ENCODE measurements around the gene DEPP1.

DEPP1 gene

GRCh38 chr10:44971434-44971833, 7.2 kb downstream of the DEPP1 start:
- no peak for TF ChIP-seq CTCF (IDR thresholded peaks at IDR 0.05; ENCODE audit: borderline replicate concordance, control extremely low read depth, extremely low read depth, insufficient read depth, missing control alignments)
- no peak for DNase-seq (ENCODE audit: low spot score)
- in situ Hi-C loops (cut with MboI; ENCODE audit: low sequenced_read_pairs, unreplicated experiment) = loop anchor here (10.0 kb wide), 1 partner anchor 47 kb away; no protein-coding TSS in a partner anchor

GRCh38 chr10:44970812-44971395, 7.7 kb downstream of the DEPP1 start:
- in situ Hi-C loops (cut with MboI; ENCODE audit: low sequenced_read_pairs, unreplicated experiment) = loop anchor here (10.0 kb wide), 1 partner anchor 46 kb away; no protein-coding TSS in a partner anchor
- no peak for TF ChIP-seq CTCF (IDR thresholded peaks at IDR 0.05; ENCODE audit: borderline replicate concordance, control extremely low read depth, extremely low read depth, insufficient read depth, missing control alignments)

GRCh38 chr10:44969854-44970253, 8.8 kb downstream of the DEPP1 start:
- no peak for TF ChIP-seq CTCF (IDR thresholded peaks at IDR 0.05; ENCODE audit: borderline replicate concordance, control extremely low read depth, extremely low read depth, insufficient read depth, missing control alignments)
- in situ Hi-C loops (cut with MboI; ENCODE audit: low sequenced_read_pairs, unreplicated experiment) = loop anchor here (10.0 kb wide), 1 partner anchor 45 kb away; no protein-coding TSS in a partner anchor
- no peak for DNase-seq (ENCODE audit: low spot score)

More at GRCh38 chr10:44970812-44971395, 7.7 kb downstream of the DEPP1 start:
- DNase-seq (ENCODE audit: low spot score) = no peak

DNA sequence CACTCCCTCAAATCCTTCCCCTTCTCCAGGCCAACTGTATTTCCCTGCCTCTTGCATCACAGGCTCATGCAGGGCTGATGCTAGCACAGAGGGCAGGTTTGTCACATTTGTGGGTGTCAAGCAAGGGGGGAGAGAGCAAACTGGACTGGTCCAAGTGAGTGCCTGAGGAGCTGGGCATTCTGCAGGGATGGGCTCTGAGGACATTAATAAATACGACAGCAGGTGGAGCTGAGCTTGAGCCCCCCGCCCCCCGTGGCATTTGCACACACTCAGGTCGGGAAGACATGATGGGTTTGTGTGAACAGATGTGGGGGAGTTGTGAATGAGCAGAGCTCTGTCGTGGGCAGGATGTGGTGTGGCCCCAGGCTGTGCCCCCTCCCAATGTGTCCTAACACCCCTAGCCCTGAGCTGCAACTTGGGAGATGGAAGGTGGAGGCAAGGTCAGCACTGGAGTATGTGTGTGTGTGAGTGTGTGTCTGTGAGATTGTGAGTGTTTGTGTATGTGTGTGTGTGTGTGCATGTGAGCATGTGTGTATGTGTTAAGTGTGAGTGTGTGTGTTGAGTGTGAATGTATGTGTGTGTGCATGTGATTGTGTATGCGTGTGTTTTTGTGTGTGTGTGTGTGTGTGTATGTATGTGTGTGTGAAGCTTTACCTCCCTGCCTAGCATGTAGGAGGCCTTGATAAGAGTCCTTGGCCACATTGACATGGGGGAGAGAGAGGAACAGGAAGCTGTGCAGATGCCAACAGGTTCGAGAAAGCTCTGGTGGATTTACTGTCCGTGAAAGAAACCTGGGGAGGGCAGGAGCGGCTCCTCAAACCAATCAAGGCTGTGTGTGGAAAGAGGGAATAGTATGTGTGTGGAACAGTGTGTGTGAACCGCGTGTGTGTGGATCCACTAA, 9.9 kb downstream of the DEPP1 start:
- DNase-seq (ENCODE audit: low spot score) = no peak

DNA sequence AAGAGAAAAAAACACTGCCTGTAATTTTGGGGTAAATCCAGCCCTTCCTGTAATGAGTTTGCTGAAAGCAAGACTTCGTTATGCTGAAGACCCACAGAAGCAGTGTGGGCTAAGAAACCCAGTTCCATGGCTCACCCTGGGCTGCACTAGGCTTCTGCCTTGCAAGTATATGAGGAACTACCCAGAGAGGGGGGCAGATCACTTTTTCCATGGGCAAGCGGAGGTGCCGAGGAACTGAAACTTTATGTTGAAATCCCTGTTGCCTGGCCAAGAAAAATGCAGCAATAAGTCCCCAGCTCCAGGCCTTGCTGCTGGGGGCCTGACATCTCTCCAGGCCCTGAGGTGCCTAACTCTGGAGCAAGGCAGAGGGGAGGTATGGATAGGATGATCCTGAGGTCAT, 10.5 kb downstream of the DEPP1 start:
- no peak for TF ChIP-seq CTCF (IDR thresholded peaks at IDR 0.05; ENCODE audit: borderline replicate concordance, control extremely low read depth, extremely low read depth, insufficient read depth, missing control alignments)
- no peak for DNase-seq (ENCODE audit: low spot score)
- in situ Hi-C loops (cut with MboI; ENCODE audit: low sequenced_read_pairs, unreplicated experiment) = no loop called here

More for the DNA sequence above, 9.9 kb downstream of the DEPP1 start:
- TF ChIP-seq CTCF (IDR thresholded peaks at IDR 0.05; ENCODE audit: borderline replicate concordance, control extremely low read depth, extremely low read depth, insufficient read depth, missing control alignments) = no peak
- in situ Hi-C loops (cut with MboI; ENCODE audit: low sequenced_read_pairs, unreplicated experiment) = no loop called here

- TF ChIP-seq CTCF (IDR thresholded peaks at IDR 0.05; ENCODE audit: borderline replicate concordance, control extremely low read depth, extremely low read depth, insufficient read depth, missing control alignments) = no peak
- in situ Hi-C loops (cut with MboI; ENCODE audit: low sequenced_read_pairs, unreplicated experiment) = no loop called here
- DNase-seq (ENCODE audit: low spot score) = no peak
Measured at GRCh38 chr10:44967616-44968015, 11.0 kb downstream of the DEPP1 start.
